ENCODE measurements around the gene MRPS7.

GRCh38 chr17:75240394-75241142 lies 21.1 kb upstream of the MRPS7 start:
- TF ChIP-seq, protein P1, sequence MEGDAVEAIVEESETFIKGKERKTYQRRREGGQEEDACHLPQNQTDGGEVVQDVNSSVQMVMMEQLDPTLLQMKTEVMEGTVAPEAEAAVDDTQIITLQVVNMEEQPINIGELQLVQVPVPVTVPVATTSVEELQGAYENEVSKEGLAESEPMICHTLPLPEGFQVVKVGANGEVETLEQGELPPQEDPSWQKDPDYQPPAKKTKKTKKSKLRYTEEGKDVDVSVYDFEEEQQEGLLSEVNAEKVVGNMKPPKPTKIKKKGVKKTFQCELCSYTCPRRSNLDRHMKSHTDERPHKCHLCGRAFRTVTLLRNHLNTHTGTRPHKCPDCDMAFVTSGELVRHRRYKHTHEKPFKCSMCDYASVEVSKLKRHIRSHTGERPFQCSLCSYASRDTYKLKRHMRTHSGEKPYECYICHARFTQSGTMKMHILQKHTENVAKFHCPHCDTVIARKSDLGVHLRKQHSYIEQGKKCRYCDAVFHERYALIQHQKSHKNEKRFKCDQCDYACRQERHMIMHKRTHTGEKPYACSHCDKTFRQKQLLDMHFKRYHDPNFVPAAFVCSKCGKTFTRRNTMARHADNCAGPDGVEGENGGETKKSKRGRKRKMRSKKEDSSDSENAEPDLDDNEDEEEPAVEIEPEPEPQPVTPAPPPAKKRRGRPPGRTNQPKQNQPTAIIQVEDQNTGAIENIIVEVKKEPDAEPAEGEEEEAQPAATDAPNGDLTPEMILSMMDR (IDR thresholded peaks at IDR 0.05), result no peak
- TF ChIP-seq EP300 (IDR thresholded peaks at IDR 0.05), result no peak

All from ovary (tissue), 3 donors.